ENCODE data around the gene SH3D21.

GRCh38 chr1:36284517-36284916, 21.7 kb upstream of the SH3D21 start:
- TF ChIP-seq CTCF (IDR thresholded peaks at IDR 0.05) (no peak), EZH2 (IDR thresholded peaks at IDR 0.05; ENCODE audit: borderline replicate concordance, insufficient read depth, low read depth, low read length, poor library complexity, severe bottlenecking) (no peak)

All from B cell (primary cell).